ENCODE data around the gene AOC3. TPM values are rescaled to one million over a fixed set of nuclear protein-coding genes. Genes with fewer than 3 reads are reported as not detected.

Gene AOC3
- total and polyA plus RNA-seq, 4 donors, result 82.1 to 344 (median 188) TPM

- H3K4me3 ChIP-seq (ENCODE audit: low read length in 2 of 2), result no peak overlapping the region
- H3K36me3 ChIP-seq (ENCODE audit: control insufficient read depth in 1 of 2, insufficient read depth in 2 of 2, low read length in 1 of 2), result peaks cover 12 to 20% of the 10 kb centered on the region in 2 donors
- peaks cover 0 to under 1% of the 10 kb centered on the region in 2 donors for H3K4me1 ChIP-seq (ENCODE audit: control insufficient read depth in 1 of 2, insufficient read depth in 2 of 2, low read length in 2 of 2)
- H3K9me3 ChIP-seq (ENCODE audit: control insufficient read depth, low read length), result no peaks in the 10 kb centered on the region
- intact Hi-C loops (cut with DNase I), result no loop called here
- WGBS, 2 donors, result 77 to 82% methylated on average over 5 of the region's 5 CpGs
- H3K27ac ChIP-seq (ENCODE audit: low read depth in 1 of 2, low read length in 2 of 2), result no peak overlapping the region
- no peaks in the 10 kb centered on the region for H3K27me3 ChIP-seq (ENCODE audit: control insufficient read depth in 1 of 2, insufficient read depth in 2 of 2, low read length in 1 of 2)
- ATAC-seq (ENCODE audit: low FRiP score) (no peak), DNase-seq (no peak)
These were observed 32.6 kb upstream of the AOC3 start for GRCh38 chr17:42818379-42818778.

GRCh38 chr17:42819939-42820535, 31.0 kb upstream of the AOC3 start:
- H3K4me3 ChIP-seq (ENCODE audit: low read length in 2 of 2), result no peak overlapping the region
- WGBS, 2 donors, result 18 to 22% methylated on average over 2 of the region's 2 CpGs
- H3K27ac ChIP-seq (ENCODE audit: low read depth in 1 of 2, low read length in 2 of 2), result no peak overlapping the region
- ATAC-seq (ENCODE audit: low FRiP score) (no peak), DNase-seq (peak; percentile 62 to 83)
- H3K9me3 ChIP-seq (ENCODE audit: control insufficient read depth, low read length), result no peaks in the 10 kb centered on the region
- H3K4me1 ChIP-seq (ENCODE audit: control insufficient read depth in 1 of 2, insufficient read depth in 2 of 2, low read length in 2 of 2), result peaks cover 2 to 3% of the 10 kb centered on the region in 2 donors
- H3K36me3 ChIP-seq (ENCODE audit: control insufficient read depth in 1 of 2, insufficient read depth in 2 of 2, low read length in 1 of 2), result peaks cover 7 to 14% of the 10 kb centered on the region in 2 donors
- intact Hi-C loops (cut with DNase I), result loop anchor here in 1 of 2 donors (5.0 kb wide), 1 partner anchor 98 kb away; no protein-coding TSS in a partner anchor
- no peaks in the 10 kb centered on the region for H3K27me3 ChIP-seq (ENCODE audit: control insufficient read depth in 1 of 2, insufficient read depth in 2 of 2, low read length in 1 of 2)

- intact Hi-C loops (cut with DNase I), result loop anchor here in 1 of 2 donors (5.0 kb wide), 1 partner anchor 99 kb away; no protein-coding TSS in a partner anchor
These were observed 29.8 kb upstream of the AOC3 start for GRCh38 chr17:42821176-42821575.

GRCh38 chr17:42827472-42827871, 23.5 kb upstream of the AOC3 start:
- WGBS, 2 donors, result 77 to 87% methylated on average over 1 of the region's 1 CpG
- intact Hi-C loops (cut with DNase I), result no loop called here
- Histone ChIP-seq H3K27me3 (ENCODE audit: control insufficient read depth in 1 of 2, insufficient read depth in 2 of 2, low read length in 1 of 2) (no peaks in the 10 kb centered on the region), H3K4me3 (ENCODE audit: low read length in 2 of 2) (no peak overlapping the region), H3K4me1 (ENCODE audit: control insufficient read depth in 1 of 2, insufficient read depth in 2 of 2, low read length in 2 of 2) (peaks cover 2 to 3% of the 10 kb centered on the region in 2 donors), H3K36me3 (ENCODE audit: control insufficient read depth in 1 of 2, insufficient read depth in 2 of 2, low read length in 1 of 2) (no peaks in the 10 kb centered on the region), H3K27ac (ENCODE audit: low read depth in 1 of 2, low read length in 2 of 2) (no peak overlapping the region), H3K9me3 (ENCODE audit: control insufficient read depth, low read length) (no peaks in the 10 kb centered on the region)
- ATAC-seq (ENCODE audit: low FRiP score), result no peak
- no peak for DNase-seq

More at GRCh38 chr17:42821176-42821575, 29.8 kb upstream of the AOC3 start:
- Histone ChIP-seq H3K27ac (ENCODE audit: low read depth in 1 of 2, low read length in 2 of 2) (no peak overlapping the region), H3K4me3 (ENCODE audit: low read length in 2 of 2) (no peak overlapping the region), H3K4me1 (ENCODE audit: control insufficient read depth in 1 of 2, insufficient read depth in 2 of 2, low read length in 2 of 2) (peaks cover 2 to 3% of the 10 kb centered on the region in 2 donors), H3K36me3 (ENCODE audit: control insufficient read depth in 1 of 2, insufficient read depth in 2 of 2, low read length in 1 of 2) (peaks cover 3 to 7% of the 10 kb centered on the region in 2 donors), H3K27me3 (ENCODE audit: control insufficient read depth in 1 of 2, insufficient read depth in 2 of 2, low read length in 1 of 2) (no peaks in the 10 kb centered on the region), H3K9me3 (ENCODE audit: control insufficient read depth, low read length) (no peaks in the 10 kb centered on the region)
- no peak for DNase-seq
- ATAC-seq (ENCODE audit: low FRiP score), result no peak
- WGBS, 2 donors, result 88 to 89% methylated on average over 7 of the region's 7 CpGs

GRCh38 chr17:42830971-42831370, 20.0 kb upstream of the AOC3 start:
- no peak overlapping the region for H3K27ac ChIP-seq (ENCODE audit: low read depth in 1 of 2, low read length in 2 of 2)
- no peaks in the 10 kb centered on the region for H3K27me3 ChIP-seq (ENCODE audit: control insufficient read depth in 1 of 2, insufficient read depth in 2 of 2, low read length in 1 of 2)
- DNase-seq (no peak), ATAC-seq (ENCODE audit: low FRiP score) (no peak)
- no peaks in the 10 kb centered on the region for H3K4me1 ChIP-seq (ENCODE audit: control insufficient read depth in 1 of 2, insufficient read depth in 2 of 2, low read length in 2 of 2)
- no peak overlapping the region for H3K4me3 ChIP-seq (ENCODE audit: low read length in 2 of 2)
- no peaks in the 10 kb centered on the region for H3K36me3 ChIP-seq (ENCODE audit: control insufficient read depth in 1 of 2, insufficient read depth in 2 of 2, low read length in 1 of 2)
- intact Hi-C loops (cut with DNase I), result loop anchor here in 1 of 2 donors (10.0 kb wide), 1 partner anchor 256 kb away; the partner anchor contains the start of gene PSMC3IP
- no peaks in the 10 kb centered on the region for H3K9me3 ChIP-seq (ENCODE audit: control insufficient read depth, low read length)

- intact Hi-C loops (cut with DNase I), result loop anchor here in 1 of 2 donors (10.0 kb wide), 1 partner anchor 258 kb away; the partner anchor contains the start of gene PSMC3IP
- H3K27ac ChIP-seq (ENCODE audit: low read depth in 1 of 2, low read length in 2 of 2), result peak overlapping the region in 1 of 2 donors; percentile 68
- ATAC-seq (ENCODE audit: low FRiP score) (no peak), DNase-seq (no peak)
- WGBS, 2 donors, result 49 to 52% methylated on average over 9 of the region's 9 CpGs
- no peaks in the 10 kb centered on the region for H3K27me3 ChIP-seq (ENCODE audit: control insufficient read depth in 1 of 2, insufficient read depth in 2 of 2, low read length in 1 of 2)
- H3K4me1 ChIP-seq (ENCODE audit: control insufficient read depth in 1 of 2, insufficient read depth in 2 of 2, low read length in 2 of 2), result no peaks in the 10 kb centered on the region
- no peaks in the 10 kb centered on the region for H3K9me3 ChIP-seq (ENCODE audit: control insufficient read depth, low read length)
- no peaks in the 10 kb centered on the region for H3K36me3 ChIP-seq (ENCODE audit: control insufficient read depth in 1 of 2, insufficient read depth in 2 of 2, low read length in 1 of 2)
- H3K4me3 ChIP-seq (ENCODE audit: low read length in 2 of 2), result peak overlapping the region; percentile 32 to 74
These were observed 18.6 kb upstream of the AOC3 start for GRCh38 chr17:42832213-42832933.

GRCh38 chr17:42832934-42833766, 17.8 kb upstream of the AOC3 start, which contains the start of gene PSME3:
Gene PSME3, plus strand, starts transcription at chr17:42833397. Its CDS starts 235 bp downstream, at chr17:42833632.
- 0% methylated on average over 68 to 71 of the region's 71 CpGs for WGBS, 2 donors
- intact Hi-C loops (cut with DNase I), result loop anchor here in 1 of 2 donors (10.0 kb wide), 1 partner anchor 258 kb away; the partner anchor contains the start of gene PSMC3IP
- peaks cover 0 to 2% of the 10 kb centered on the region in 2 donors for H3K36me3 ChIP-seq (ENCODE audit: control insufficient read depth in 1 of 2, insufficient read depth in 2 of 2, low read length in 1 of 2)
- H3K4me3 ChIP-seq (ENCODE audit: low read length in 2 of 2), result peak within 1 kb of the TSS; percentile 68 to 74
- ATAC-seq (ENCODE audit: low FRiP score), result peak; percentile 96
- peak; percentile 95 to 98 for DNase-seq
- H3K27ac ChIP-seq (ENCODE audit: low read depth in 1 of 2, low read length in 2 of 2), result peak within 1 kb of the TSS; percentile 14 to 68
- H3K4me1 ChIP-seq (ENCODE audit: control insufficient read depth in 1 of 2, insufficient read depth in 2 of 2, low read length in 2 of 2), result no peaks in the 10 kb centered on the region
- H3K27me3 ChIP-seq (ENCODE audit: control insufficient read depth in 1 of 2, insufficient read depth in 2 of 2, low read length in 1 of 2), result no peaks in the 10 kb centered on the region
- H3K9me3 ChIP-seq (ENCODE audit: control insufficient read depth, low read length), result no peaks in the 10 kb centered on the region

GRCh38 chr17:42833767-42834422, 17.1 kb upstream of the AOC3 start:
- ATAC-seq (ENCODE audit: low FRiP score), result peak; percentile 4
- no peaks in the 10 kb centered on the region for H3K4me1 ChIP-seq (ENCODE audit: control insufficient read depth in 1 of 2, insufficient read depth in 2 of 2, low read length in 2 of 2)
- peak overlapping the region; percentile 14 to 22 for H3K27ac ChIP-seq (ENCODE audit: low read depth in 1 of 2, low read length in 2 of 2)
- no peaks in the 10 kb centered on the region for H3K27me3 ChIP-seq (ENCODE audit: control insufficient read depth in 1 of 2, insufficient read depth in 2 of 2, low read length in 1 of 2)
- intact Hi-C loops (cut with DNase I), result loop anchor here in 1 of 2 donors (10.0 kb wide), 1 partner anchor 259 kb away; the partner anchor contains the start of gene PSMC3IP
- WGBS, 2 donors, result 7 to 8% methylated on average over 18 of the region's 18 CpGs
- H3K9me3 ChIP-seq (ENCODE audit: control insufficient read depth, low read length), result no peaks in the 10 kb centered on the region
- DNase-seq, result no peak
- H3K36me3 ChIP-seq (ENCODE audit: control insufficient read depth in 1 of 2, insufficient read depth in 2 of 2, low read length in 1 of 2), result peaks cover 4% of the 10 kb centered on the region in 2 donors
- H3K4me3 ChIP-seq (ENCODE audit: low read length in 2 of 2), result peak overlapping the region; percentile 68 to 74
